ENCODE measurements around the gene CACFD1. TPM values are rescaled to one million over a fixed set of nuclear protein-coding genes. Genes with fewer than 3 reads are reported as not detected.

The CACFD1 gene
- total and polyA plus RNA-seq, 2 donors (not counting 3 experiments of a cell fraction or from before 2014, with no cell fraction given) = 9.7 to 11.5 TPM

GRCh38 chr9:133509179-133510083, 49.7 kb downstream of the CACFD1 start:
- Histone ChIP-seq H3K79me2 (ENCODE audit: control insufficient read depth, insufficient read depth, low read length) (no peaks in the 10 kb centered on the region), H4K20me1 (replicated peaks; ENCODE audit: control insufficient read depth, extremely low read depth, insufficient read depth, low read length) (no peaks in the 10 kb centered on the region), H2AFZ (ENCODE audit: low read depth, low read length) (no peak overlapping the region), H3K36me3 (ENCODE audit: control insufficient read depth in 2 of 2, extremely low read depth in 1 of 2, insufficient read depth in 2 of 2, low read length in 2 of 2) (no peaks in the 10 kb centered on the region), H3K4me3 (replicated peaks in 1 of 3; ENCODE audit: insufficient read depth in 1 of 3, low read depth in 1 of 3, low read length in 3 of 3) (no peak overlapping the region), H3K9me3 (replicated peaks; ENCODE audit: control insufficient read depth, insufficient read depth, low read length) (no peaks in the 10 kb centered on the region), H3K27ac (ENCODE audit: insufficient read depth, low read depth, low read length) (no peak overlapping the region), H3K27me3 (ENCODE audit: control insufficient read depth in 2 of 2, insufficient read depth in 2 of 2, low read length in 2 of 2) (peaks cover 0 to 3% of the 10 kb centered on the region in 2 experiments), H3K4me1 (ENCODE audit: control insufficient read depth, extremely low read depth, insufficient read depth, low read length) (no peaks in the 10 kb centered on the region), H3K4me2 (ENCODE audit: insufficient read depth, low read length) (no peak overlapping the region), H3K9me1 (replicated peaks; ENCODE audit: control insufficient read depth, extremely low read depth, insufficient read depth, low read length) (no peaks in the 10 kb centered on the region), H3K9ac (replicated peaks; ENCODE audit: extremely low read depth, insufficient read depth, low read length) (no peak overlapping the region)
- dilution Hi-C loops (cut with MboI; ENCODE audit: extremely low pct_ligation_motif_present, low sequenced_read_pairs) (no loop called here), intact Hi-C loops (cut with micrococcal nuclease) (no loop called here)
- no TSS peak for BruUV-seq (replicated peaks)
- TF ChIP-seq JUN (IDR thresholded peaks at IDR 0.05; ENCODE audit: borderline replicate concordance, insufficient read depth, insufficient read length, low read depth) (no peak), CTCF (IDR thresholded peaks at IDR 0.05; ENCODE audit: extremely low read depth in 1 of 2, insufficient read depth in 1 of 2, low read depth in 1 of 2, low read length in 2 of 2) (no peak), MYC (IDR thresholded peaks at IDR 0.05; ENCODE audit: low read depth, low read length) (no peak)
- ChIA-PET CTCF (interaction anchor here (0.9 to 1.2 kb wide), 2 partner anchors 23 to 216 kb away, joined by 3 to 4 read pairs; no protein-coding TSS in a partner anchor), POLR2A (no interaction called here)
- DNase-seq (ENCODE audit: low read depth, low spot score) (no peak), FAIRE-seq (no peak)

GRCh38 chr9:133510926-133511505, 51.2 kb downstream of the CACFD1 start:
- Histone ChIP-seq H4K20me1 (replicated peaks; ENCODE audit: control insufficient read depth, extremely low read depth, insufficient read depth, low read length) (no peaks in the 10 kb centered on the region), H3K4me1 (ENCODE audit: control insufficient read depth, extremely low read depth, insufficient read depth, low read length) (no peaks in the 10 kb centered on the region), H3K27ac (ENCODE audit: insufficient read depth, low read depth, low read length) (no peak overlapping the region), H3K27me3 (ENCODE audit: control insufficient read depth in 2 of 2, insufficient read depth in 2 of 2, low read length in 2 of 2) (peaks cover 0 to 3% of the 10 kb centered on the region in 2 experiments), H3K79me2 (ENCODE audit: control insufficient read depth, insufficient read depth, low read length) (no peaks in the 10 kb centered on the region), H2AFZ (ENCODE audit: low read depth, low read length) (no peak overlapping the region), H3K9me3 (replicated peaks; ENCODE audit: control insufficient read depth, insufficient read depth, low read length) (no peaks in the 10 kb centered on the region), H3K36me3 (ENCODE audit: control insufficient read depth in 2 of 2, extremely low read depth in 1 of 2, insufficient read depth in 2 of 2, low read length in 2 of 2) (no peaks in the 10 kb centered on the region), H3K4me3 (replicated peaks in 1 of 3; ENCODE audit: insufficient read depth in 1 of 3, low read depth in 1 of 3, low read length in 3 of 3) (no peak overlapping the region), H3K9ac (replicated peaks; ENCODE audit: extremely low read depth, insufficient read depth, low read length) (no peak overlapping the region), H3K9me1 (replicated peaks; ENCODE audit: control insufficient read depth, extremely low read depth, insufficient read depth, low read length) (no peaks in the 10 kb centered on the region), H3K4me2 (ENCODE audit: insufficient read depth, low read length) (no peak overlapping the region)
- dilution Hi-C loops (cut with MboI; ENCODE audit: extremely low pct_ligation_motif_present, low sequenced_read_pairs) (no loop called here), intact Hi-C loops (cut with micrococcal nuclease) (no loop called here)
- POLR2A ChIA-PET = no interaction called here
- no peak for FAIRE-seq
- CTCF ChIA-PET = no interaction called here
- BruUV-seq (replicated peaks) = no TSS peak
- no peak for DNase-seq (ENCODE audit: low read depth, low spot score)
- no peak for TF ChIP-seq POLR2A (IDR thresholded peaks at IDR 0.05; ENCODE audit: low read depth, low read length)
- no peak for TF ChIP-seq EZH2 (IDR thresholded peaks at IDR 0.05; ENCODE audit: borderline replicate concordance, low read depth, low read length, severe bottlenecking)
- no peak for TF ChIP-seq CTCF (IDR thresholded peaks at IDR 0.05; ENCODE audit: extremely low read depth in 1 of 2, insufficient read depth in 1 of 2, low read depth in 1 of 2, low read length in 2 of 2)

Measured in endothelial cell of umbilical vein (primary cell).